Endometrial microvascular endothelial cells (primary cell): ENCODE results near the gene FBXO36. TPM values are rescaled to one million over a fixed set of nuclear protein-coding genes. Genes with fewer than 3 reads are reported as not detected.

Experiments used
- in situ Hi-C: cut with HindIII; loops from 2 replicates; pipeline ENCODE4 v1.10.0; 2017; ENCODE audit warnings: low sequenced_read_pairs, low pct_unique_long_range_greater_than_20kb; ENCODE audit errors: inconsistent ontology term
- total RNA-seq: library from RNA; depleted of rRNA; stranded (reverse); fragments of >200 nt; gene quantifications from one replicate; pipeline ENCODE4 v1.2.3, GENCODE V29; 2015; ENCODE audit errors: inconsistent ontology term

Gene FBXO36
- total RNA-seq, 1 donor from 2014 or later: 2.0 TPM

DNA sequence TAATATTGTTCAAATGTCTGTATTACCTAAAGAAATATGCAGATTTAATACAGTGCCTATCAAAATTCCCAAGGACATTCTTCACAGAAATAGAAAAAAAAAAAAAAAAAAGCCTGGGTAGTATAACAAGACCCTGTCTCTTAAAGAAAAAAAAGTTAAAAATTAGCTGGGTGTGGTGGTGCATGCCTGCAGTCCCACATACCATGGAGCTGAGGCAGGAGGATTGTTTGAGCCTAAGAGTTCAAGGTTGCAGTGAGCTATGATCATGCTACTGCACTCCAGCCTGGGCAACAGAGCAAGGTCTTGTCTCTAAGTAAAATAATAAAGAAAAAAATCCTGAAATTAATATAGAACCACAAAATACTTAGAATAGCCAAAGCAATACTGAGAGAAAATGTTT is 94.5 kb downstream of the FBXO36 start:
- in situ Hi-C loops: no loop called here

DNA sequence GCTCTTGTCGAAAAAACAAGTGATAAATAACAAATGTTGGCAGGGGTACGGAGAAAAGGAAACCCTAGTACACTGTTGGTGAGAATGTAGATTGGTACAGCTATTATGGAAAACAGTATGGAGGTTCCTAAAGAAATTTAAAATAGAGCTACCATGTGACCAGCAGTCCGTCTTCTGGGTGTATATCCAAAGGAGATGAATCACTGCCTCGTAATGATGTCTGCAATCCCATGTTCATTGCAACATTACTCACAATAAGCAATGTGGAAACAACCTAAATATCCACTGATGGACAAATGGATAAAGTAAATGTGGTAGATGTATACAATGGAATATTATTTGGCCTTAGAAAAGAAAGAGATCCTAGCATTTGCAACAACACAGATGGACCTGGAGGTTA is 95.8 kb downstream of the FBXO36 start:
- in situ Hi-C loops: no loop called here

DNA sequence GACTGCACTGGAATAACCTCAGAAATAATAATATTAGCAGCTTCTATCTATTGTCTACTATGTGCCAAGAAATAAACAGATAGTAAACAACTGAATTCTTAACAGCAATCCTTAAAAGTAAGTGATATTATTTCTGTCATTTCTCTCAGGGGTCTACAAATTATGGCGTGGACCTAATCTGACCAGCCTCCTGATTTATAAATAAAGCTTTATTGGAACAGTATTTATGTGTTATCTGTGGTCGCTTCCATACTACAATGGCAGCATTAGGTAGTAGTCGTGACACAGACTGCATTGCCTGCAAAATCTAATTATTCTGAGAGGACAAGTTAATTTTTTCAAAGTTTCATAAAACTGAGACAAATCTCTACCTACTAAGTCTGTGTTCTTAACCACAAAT is 97.4 kb downstream of the FBXO36 start:
- in situ Hi-C loops: no loop called here

DNA sequence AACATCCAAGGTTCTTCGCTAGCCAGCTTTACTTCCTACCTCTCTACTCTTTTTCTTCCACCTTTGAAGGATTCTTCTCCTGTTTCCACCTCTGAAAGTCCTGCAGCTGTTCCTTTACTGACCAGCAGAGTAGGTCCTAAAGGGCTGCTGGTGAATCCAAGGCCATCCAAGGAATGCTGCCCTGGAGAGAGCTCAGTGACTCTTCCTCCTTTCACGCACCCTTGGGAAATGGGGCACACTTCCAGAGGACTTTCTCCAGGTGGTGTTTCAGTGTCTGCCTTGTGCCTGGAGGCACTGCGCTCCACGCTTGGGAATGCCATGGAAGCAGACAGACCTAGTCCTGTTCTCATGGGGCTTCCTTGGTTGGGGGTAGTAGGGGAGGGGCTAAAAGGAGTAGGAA is 101.0 kb downstream of the FBXO36 start:
- in situ Hi-C loops: no loop called here

DNA sequence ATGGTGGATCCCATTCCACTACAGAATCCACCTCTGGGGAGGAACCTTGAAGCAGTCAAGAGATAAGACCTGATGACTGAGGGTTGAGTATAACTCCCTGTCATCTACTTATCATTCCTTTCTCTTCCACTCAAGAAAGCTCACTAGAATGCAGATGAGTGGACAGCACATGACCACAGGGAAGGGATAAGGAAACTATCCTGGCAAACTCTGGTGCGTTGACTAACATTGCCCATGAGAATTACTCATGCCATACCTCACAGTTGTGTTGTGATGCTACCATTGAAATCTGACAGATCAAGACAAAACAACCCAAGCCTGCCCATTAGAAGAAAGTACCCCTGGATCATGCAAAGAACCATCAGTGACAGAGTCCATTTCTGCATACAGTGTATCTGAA is 119.9 kb downstream of the FBXO36 start:
- in situ Hi-C loops: no loop called here

DNA sequence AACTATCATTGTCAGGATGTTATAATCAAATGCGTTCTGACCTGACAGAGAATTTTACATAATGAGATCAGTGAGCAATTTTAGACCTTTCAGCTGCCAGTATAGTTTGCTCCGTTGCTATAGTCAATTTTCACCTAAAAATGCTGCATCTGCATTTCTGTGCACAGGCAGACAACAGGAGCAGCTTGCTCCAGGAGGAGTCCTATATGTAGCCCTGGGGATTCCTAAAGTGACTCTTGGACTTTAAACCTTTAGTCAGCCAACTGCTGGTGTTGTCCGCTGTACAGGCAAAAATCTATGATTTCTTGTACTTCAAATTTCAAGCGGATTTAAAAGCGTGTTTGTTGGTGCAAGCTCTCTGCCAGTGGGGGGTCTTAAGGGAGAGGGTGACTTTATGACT is 120.7 kb downstream of the FBXO36 start:
- in situ Hi-C loops: no loop called here

DNA sequence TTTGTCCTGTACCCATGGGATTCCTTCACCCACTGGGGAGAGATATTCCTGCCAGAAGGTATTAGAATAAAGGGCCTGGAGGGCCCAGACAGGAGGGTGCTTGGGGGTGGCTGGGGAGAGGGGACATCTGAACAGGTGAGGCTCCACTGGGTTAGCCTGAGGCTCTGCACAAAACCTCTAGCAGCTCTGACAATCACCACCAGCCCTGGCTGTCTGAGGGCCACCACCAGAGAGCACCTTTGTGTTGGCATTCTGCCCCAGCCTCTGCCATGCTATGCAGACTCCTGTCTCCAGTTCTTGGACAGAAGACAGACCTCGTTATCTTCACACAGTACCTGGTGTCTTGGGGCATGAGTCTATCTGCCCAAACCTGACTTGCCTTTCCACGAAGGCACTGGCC is 121.2 kb downstream of the FBXO36 start:
- in situ Hi-C loops: no loop called here

DNA sequence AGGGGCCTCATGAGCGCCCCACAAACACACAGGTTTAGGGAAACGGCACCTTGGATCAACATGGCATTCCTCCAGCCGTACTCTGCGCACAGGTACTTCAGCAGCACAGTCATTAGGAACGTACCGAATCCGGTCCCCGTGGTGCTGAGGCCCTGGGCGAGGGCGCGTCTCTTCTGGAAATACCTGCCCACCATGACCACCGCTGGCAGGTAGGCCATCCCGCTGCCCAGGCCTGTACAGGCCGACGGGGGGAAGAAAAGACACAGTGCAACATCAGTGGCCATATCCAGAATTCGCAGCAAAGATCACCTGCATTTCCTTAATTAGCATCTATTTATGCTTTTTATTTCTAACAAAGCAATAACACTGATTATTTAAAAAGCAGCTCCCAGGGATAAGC is 124.2 kb downstream of the FBXO36 start:
- in situ Hi-C loops: no loop called here

DNA sequence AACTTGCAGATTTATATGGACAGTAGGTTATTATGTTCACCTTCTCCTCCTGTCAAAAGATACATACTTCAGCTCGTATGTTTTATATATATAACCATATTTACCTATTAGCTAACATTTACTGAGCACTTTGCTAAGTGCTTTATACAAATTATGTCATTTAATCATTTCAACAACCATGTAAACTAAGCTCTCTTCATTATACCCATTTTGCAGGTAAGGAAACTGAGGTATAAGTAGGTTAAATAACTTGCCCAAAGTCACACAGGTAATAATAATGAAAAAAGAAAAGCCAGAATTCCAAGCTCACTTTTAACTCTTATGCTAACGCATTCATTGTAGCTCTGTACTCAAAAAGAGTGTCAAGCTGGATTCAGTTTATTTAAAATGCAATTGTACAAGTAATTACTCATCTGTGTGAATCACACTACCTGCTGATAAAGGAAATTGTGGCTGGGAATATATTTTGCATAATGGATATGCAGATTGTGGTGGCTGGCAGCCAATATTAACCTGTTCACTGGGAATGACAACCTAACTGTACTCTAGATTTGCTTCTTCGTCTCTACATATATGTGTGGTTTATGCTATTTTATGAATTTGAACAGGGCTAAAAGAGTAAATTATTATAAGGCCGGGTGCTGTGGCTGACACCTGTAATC is 125.8 kb downstream of the FBXO36 start:
- in situ Hi-C loops: no loop called here

DNA sequence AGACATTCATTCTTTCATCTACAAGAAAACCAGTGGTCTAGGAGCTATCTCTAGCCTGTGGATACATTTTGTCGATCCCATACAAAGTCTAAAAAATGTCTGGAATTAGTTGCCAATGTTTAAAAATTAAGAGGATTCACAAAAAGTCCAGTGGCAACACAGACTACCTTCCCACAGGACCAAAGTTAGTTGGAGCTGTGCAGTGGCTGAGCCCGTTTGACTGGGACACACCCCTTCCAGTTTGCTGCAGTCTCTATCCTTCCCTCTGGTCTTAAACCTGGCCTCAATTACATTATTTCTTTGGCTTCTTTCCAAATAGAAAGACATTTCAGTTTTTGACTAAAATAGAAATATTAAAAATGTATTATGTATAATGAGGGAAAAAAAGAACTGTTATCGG is 127.8 kb downstream of the FBXO36 start:
- in situ Hi-C loops: no loop called here

DNA sequence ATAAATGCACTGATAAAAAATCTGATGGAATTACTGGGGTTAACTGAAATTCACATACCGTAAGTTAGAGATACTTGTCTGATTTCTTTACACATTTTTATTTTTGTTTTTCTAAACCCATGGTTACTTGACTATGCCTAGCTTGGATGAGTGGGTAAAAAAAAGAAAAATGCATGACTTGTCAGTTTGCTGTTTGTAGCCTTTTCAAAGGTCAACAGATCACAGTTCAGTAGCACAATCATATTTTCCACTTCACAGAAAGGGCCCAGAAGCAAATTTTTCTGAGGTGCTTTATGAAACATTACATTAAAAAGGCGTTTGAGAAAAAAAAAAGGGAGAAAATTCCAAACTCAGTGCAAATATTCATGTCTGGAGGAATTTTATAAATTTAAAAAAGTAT is 130.0 kb downstream of the FBXO36 start:
- in situ Hi-C loops: no loop called here

DNA sequence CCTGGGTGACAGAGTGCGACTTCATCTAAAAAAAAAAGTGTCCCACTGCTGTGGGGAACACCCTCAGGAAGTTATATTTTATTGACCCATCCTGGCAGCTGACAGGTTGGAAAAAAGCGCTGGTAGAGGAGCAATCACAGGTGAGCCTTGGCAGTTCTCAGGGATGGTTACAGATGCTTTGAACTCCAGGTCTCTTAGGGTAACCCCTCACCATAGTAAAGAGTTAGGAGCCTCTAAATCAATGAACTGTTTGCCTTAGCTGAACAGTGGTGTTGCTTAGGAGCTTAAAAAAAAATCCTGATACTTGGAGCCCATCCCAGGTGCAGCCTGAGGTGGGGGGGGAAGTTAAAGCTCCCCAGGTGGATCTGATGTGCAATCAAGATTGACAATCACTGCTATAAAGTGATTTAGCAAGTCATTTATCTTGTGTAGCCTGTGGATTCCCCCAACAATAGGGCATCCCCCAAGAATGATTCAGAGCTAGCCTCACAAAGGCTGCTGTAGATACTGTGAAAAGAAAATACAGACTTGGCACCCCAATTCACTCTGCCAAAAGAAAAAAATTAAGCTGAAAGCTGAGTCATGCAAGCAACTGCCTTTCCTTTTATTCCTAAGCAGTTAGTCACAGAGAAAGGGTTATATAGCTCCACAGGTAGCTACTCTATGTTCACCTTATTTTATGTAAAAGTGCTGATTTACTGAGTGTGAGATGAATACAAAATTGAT is 131.6 kb downstream of the FBXO36 start:
- in situ Hi-C loops: no loop called here

DNA sequence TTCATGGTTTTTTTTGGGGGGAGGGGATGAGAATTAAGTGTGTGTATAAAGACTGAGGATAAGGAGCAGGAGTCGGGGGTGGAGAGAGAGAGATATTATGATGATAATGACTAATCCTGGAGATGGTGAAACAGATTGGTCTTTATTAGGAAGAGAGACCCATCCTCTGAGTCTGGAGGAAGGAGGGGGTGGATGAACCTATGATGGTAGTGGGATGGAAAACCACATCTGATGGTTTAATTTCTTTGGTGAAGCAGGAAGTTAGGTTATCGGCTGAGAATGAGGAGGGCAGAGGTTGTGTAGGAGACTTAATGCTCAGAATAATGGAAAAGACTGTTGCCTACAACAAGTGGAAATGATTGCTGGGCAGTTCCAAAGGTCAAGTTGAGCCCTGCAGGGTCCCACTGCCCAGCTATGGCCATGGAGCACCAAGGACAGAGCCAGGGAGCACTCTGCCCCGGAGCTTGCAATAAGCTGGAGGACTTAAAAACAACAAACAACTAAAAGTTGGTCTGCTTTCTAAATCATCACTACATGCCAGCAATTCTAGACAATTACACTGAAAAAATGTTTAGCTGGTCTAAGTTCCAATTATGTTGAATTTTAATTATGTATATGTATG is 138.5 kb downstream of the FBXO36 start:
- in situ Hi-C loops: no loop called here

Other genes with a start within 250 kb of the FBXO36 start
- gene DNER, start 207.9 kb upstream of the FBXO36 start, total RNA-seq: 3.2 TPM
- gene TRIP12, start 494 bp upstream of the FBXO36 start, total RNA-seq: 141 TPM
- 0.09 TPM for gene SLC16A14, start 146.4 kb downstream of the FBXO36 start, total RNA-seq